ENCODE results near the gene NHSL2.

DNA sequence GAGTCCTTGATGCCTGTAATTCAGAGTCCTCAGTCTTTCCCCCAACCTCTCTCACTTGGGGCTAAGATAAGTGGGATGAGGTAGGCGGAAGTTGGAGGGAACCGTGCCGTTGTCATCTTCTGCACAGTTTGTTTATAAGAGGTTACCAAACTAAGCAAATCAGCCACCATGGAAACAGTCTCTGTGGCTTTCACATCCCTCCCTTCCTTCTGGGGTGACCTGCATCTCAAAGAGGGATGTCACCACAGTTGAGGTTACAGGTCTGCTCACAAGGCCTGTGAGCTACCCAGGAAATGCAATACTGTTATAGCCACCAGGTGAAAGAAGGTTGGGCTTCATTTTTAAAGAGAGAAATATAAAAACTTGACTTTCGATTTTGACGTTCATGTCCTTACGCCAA lies 194.8 kb downstream of the NHSL2 start:
- TF ChIP-seq, protein P1, sequence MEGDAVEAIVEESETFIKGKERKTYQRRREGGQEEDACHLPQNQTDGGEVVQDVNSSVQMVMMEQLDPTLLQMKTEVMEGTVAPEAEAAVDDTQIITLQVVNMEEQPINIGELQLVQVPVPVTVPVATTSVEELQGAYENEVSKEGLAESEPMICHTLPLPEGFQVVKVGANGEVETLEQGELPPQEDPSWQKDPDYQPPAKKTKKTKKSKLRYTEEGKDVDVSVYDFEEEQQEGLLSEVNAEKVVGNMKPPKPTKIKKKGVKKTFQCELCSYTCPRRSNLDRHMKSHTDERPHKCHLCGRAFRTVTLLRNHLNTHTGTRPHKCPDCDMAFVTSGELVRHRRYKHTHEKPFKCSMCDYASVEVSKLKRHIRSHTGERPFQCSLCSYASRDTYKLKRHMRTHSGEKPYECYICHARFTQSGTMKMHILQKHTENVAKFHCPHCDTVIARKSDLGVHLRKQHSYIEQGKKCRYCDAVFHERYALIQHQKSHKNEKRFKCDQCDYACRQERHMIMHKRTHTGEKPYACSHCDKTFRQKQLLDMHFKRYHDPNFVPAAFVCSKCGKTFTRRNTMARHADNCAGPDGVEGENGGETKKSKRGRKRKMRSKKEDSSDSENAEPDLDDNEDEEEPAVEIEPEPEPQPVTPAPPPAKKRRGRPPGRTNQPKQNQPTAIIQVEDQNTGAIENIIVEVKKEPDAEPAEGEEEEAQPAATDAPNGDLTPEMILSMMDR (IDR thresholded peaks at IDR 0.05 in 4 of 5, conservative IDR thresholded peaks at IDR 0.05 in 1 of 5), result no peak
- no peak for TF ChIP-seq POLR2A (IDR thresholded peaks at IDR 0.05)
